Nephron progenitor cell (in vitro differentiated cells): Measurements from ENCODE around the gene RTCB.
A peak's percentile ranks its signal among the peaks of the same experiment; 100 is the strongest.

Experiments
- DNase-seq: peaks from one replicate; pipeline ENCODE4 v3.0.0; 2021
- H3K27ac Mint-ChIP-seq: 2 replicates; pipeline ENCODE4 v1.8.0; 2021; ENCODE audit warnings: mild to moderate bottlenecking, moderate library complexity, mixed read lengths
- H3K27me3 Mint-ChIP-seq: 2 replicates; pipeline ENCODE4 v1.8.0; 2021; ENCODE audit warnings: mild to moderate bottlenecking, low read depth, mixed read lengths; ENCODE audit not compliant: poor library complexity
- H3K36me3 Mint-ChIP-seq: 2 replicates; pipeline ENCODE4 v1.8.0; 2021; ENCODE audit warnings: low read depth, mixed read lengths
- H3K4me1 Mint-ChIP-seq: 2 replicates; pipeline ENCODE4 v1.8.0; 2021; ENCODE audit warnings: mixed read lengths
- H3K4me3 Mint-ChIP-seq: 2 replicates; pipeline ENCODE4 v1.8.0; 2021; ENCODE audit warnings: mild to moderate bottlenecking, moderate library complexity, mixed read lengths
- H3K9me3 Mint-ChIP-seq: 2 replicates; pipeline ENCODE4 v1.8.0; 2021; ENCODE audit warnings: mild to moderate bottlenecking, moderate library complexity, mixed read lengths
- TF ChIP-seq, protein P1 (sequence below): fragments of 200-600 bp; sonication (generic); IDR thresholded peaks from 2 replicates; pipeline ENCODE4 v1.5.0; 2021; ENCODE audit warnings: antibody characterized with exemption

RTCB gene

GRCh38 chr22:32414191-32414590 lies 2.1 kb upstream of the RTCB start:
- TF ChIP-seq, protein P1, sequence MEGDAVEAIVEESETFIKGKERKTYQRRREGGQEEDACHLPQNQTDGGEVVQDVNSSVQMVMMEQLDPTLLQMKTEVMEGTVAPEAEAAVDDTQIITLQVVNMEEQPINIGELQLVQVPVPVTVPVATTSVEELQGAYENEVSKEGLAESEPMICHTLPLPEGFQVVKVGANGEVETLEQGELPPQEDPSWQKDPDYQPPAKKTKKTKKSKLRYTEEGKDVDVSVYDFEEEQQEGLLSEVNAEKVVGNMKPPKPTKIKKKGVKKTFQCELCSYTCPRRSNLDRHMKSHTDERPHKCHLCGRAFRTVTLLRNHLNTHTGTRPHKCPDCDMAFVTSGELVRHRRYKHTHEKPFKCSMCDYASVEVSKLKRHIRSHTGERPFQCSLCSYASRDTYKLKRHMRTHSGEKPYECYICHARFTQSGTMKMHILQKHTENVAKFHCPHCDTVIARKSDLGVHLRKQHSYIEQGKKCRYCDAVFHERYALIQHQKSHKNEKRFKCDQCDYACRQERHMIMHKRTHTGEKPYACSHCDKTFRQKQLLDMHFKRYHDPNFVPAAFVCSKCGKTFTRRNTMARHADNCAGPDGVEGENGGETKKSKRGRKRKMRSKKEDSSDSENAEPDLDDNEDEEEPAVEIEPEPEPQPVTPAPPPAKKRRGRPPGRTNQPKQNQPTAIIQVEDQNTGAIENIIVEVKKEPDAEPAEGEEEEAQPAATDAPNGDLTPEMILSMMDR = no peak
- Mint-ChIP-seq H3K4me3 (no peak overlapping the region), H3K27ac (no peak overlapping the region), H3K4me1 (peaks cover 26% of the 10 kb centered on the region), H3K9me3 (no peaks in the 10 kb centered on the region), H3K27me3 (peaks cover 55% of the 10 kb centered on the region), H3K36me3 (peaks cover 4% of the 10 kb centered on the region)
- no peak for DNase-seq

DNA sequence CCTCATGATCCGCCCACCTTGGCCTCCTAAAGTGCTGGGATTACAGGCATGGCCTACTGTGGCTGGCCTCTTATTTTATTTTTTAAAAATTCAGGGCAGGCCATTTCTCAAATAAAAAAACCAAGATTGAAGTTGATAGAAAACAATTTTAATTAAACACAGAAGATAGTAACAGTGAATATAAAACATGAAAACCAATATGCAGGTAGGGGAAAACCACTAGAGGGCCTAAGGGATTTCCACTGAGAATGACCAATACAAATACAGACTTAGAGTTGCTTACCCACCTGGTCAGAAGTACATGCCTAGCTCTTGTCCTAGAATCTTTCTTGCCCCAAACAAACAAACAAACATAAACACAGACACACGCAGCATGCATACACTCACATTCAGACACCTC lies 1.7 kb upstream of the RTCB start:
- H3K36me3 Mint-ChIP-seq = peaks cover 8% of the 10 kb centered on the region
- TF ChIP-seq, protein P1 = no peak
- no peak for DNase-seq
- no peaks in the 10 kb centered on the region for H3K9me3 Mint-ChIP-seq
- H3K27ac Mint-ChIP-seq = no peak overlapping the region
- peaks cover 50% of the 10 kb centered on the region for H3K27me3 Mint-ChIP-seq
- no peak overlapping the region for H3K4me3 Mint-ChIP-seq
- peaks cover 26% of the 10 kb centered on the region for H3K4me1 Mint-ChIP-seq

DNA sequence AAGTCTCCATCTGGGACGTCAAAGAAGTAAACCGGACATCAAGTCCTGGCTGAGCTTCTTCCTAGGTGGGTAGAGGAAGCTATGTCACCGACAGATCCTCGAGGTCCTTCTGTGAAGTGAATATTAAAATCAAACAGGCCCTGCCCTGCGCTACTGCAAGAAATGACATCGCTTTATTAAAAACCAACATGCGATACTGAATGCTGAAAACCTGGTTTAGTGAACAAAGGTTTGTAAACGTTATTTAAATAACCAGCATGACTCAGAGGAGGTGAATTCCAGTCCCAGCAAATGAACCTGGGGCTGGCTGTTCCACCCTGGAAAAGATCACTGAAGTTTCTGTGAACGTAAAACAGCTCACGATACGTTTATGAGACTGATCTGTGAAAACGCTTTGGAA lies 645 bp downstream of the RTCB start:
- DNase-seq = no peak
- peaks cover 28% of the 10 kb centered on the region for H3K27me3 Mint-ChIP-seq
- no peaks in the 10 kb centered on the region for H3K9me3 Mint-ChIP-seq
- peak overlapping the region; percentile 29 for H3K27ac Mint-ChIP-seq
- TF ChIP-seq, protein P1 = no peak
- peaks cover 31% of the 10 kb centered on the region for H3K36me3 Mint-ChIP-seq
- H3K4me1 Mint-ChIP-seq = peaks cover 26% of the 10 kb centered on the region
- peak overlapping the region; percentile 96 for H3K4me3 Mint-ChIP-seq

DNA sequence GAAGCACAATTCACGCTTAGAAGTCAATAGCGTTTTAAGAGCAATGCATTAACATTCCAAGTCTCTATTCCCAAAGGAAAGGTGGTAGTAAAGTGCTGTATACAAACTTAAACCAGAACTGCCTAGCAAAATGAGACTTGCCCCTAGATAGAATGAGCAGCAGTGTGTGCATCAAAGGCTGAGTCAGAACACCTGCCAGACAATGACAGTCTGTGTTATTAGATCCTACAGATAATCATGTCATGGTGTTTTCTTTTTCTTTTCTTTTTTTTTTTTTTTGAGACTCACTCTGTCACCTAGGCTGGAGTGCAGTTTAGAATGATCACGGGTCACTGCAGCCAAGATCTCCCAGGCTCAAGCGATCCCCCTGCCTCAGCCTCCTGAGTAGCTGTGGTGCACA lies 1.6 kb downstream of the RTCB start:
- peaks cover 26% of the 10 kb centered on the region for H3K4me1 Mint-ChIP-seq
- peaks cover 19% of the 10 kb centered on the region for H3K27me3 Mint-ChIP-seq
- peaks cover 39% of the 10 kb centered on the region for H3K36me3 Mint-ChIP-seq
- H3K4me3 Mint-ChIP-seq = peak overlapping the region; percentile 96
- H3K27ac Mint-ChIP-seq = no peak overlapping the region
- TF ChIP-seq, protein P1 = no peak
- no peak for DNase-seq
- no peaks in the 10 kb centered on the region for H3K9me3 Mint-ChIP-seq

DNA sequence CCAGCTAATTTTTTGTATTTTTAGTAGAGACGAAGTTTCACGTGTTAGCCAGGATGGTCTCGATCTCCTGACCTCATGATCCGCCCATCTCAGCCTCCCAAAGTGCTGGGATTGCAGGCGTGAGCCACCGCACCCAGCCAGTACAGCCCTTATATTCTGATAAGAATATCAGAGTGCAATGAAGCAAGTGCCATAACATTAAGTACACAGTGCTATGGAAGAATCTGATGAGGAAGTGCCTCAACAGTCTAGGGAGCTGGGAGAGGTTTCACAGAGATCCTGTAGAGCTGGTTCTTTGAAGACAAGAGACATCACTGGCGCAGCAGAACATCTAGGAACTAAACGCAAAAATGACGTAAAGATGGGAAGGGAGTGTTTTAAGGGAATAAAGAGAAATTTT lies 2.1 kb downstream of the RTCB start:
- H3K9me3 Mint-ChIP-seq = no peaks in the 10 kb centered on the region
- H3K27ac Mint-ChIP-seq = peak overlapping the region; percentile 30
- peaks cover 14% of the 10 kb centered on the region for H3K27me3 Mint-ChIP-seq
- peaks cover 26% of the 10 kb centered on the region for H3K4me1 Mint-ChIP-seq
- peaks cover 44% of the 10 kb centered on the region for H3K36me3 Mint-ChIP-seq
- peak overlapping the region; percentile 96 for H3K4me3 Mint-ChIP-seq
- TF ChIP-seq, protein P1 = no peak
- no peak for DNase-seq

GRCh38 chr22:32407936-32408335 lies 4.1 kb downstream of the RTCB start:
- H3K27ac Mint-ChIP-seq = no peak overlapping the region

More at GRCh38 chr22:32407936-32408335, 4.1 kb downstream of the RTCB start:
- peaks cover 63% of the 10 kb centered on the region for H3K36me3 Mint-ChIP-seq
- H3K9me3 Mint-ChIP-seq = no peaks in the 10 kb centered on the region
- TF ChIP-seq, protein P1 = no peak
- peaks cover 3% of the 10 kb centered on the region for H3K27me3 Mint-ChIP-seq
- H3K4me1 Mint-ChIP-seq = peaks cover 26% of the 10 kb centered on the region
- DNase-seq = no peak
- H3K4me3 Mint-ChIP-seq = no peak overlapping the region
